Ammon's horn (tissue), 1 donor: Measurements from ENCODE around the gene ELOVL5.
"Not testable (repeated sequence)": the region's sequence is repeated elsewhere in the genome, so short reads cannot be mapped to it uniquely, and the experiment has no call there.

Experiments used
- DNase-seq: peaks from one replicate; pipeline ENCODE4 v3.0.0-alpha.2; 2016; ENCODE audit warnings: low spot score

The ELOVL5 gene

GRCh38 chr6:53359095-53359842 lies 10.5 kb upstream of the ELOVL5 start:
- peak; percentile 98 for DNase-seq

- no peak for DNase-seq
Observed at GRCh38 chr6:53358440-53359094, 9.8 kb upstream of the ELOVL5 start.

GRCh38 chr6:53357576-53358360 lies 9.0 kb upstream of the ELOVL5 start:
- no peak for DNase-seq

GRCh38 chr6:53353624-53354023 lies 4.9 kb upstream of the ELOVL5 start:
- DNase-seq = no peak

GRCh38 chr6:53352360-53352759 lies 3.6 kb upstream of the ELOVL5 start:
- DNase-seq = no peak

- DNase-seq = no peak
Observed at GRCh38 chr6:53349209-53349693, 501 bp upstream of the ELOVL5 start.

GRCh38 chr6:53347921-53348370 lies 804 bp downstream of the ELOVL5 start:
- peak; percentile 72 for DNase-seq

- peak; percentile 48 for DNase-seq
Observed at GRCh38 chr6:53347250-53347920, 1.4 kb downstream of the ELOVL5 start.

GRCh38 chr6:53346049-53346448 lies 2.7 kb downstream of the ELOVL5 start:
- not testable (repeated sequence) for DNase-seq

- no peak for DNase-seq
Observed at GRCh38 chr6:53344969-53345368, 3.8 kb downstream of the ELOVL5 start.

- DNase-seq = no peak
Observed at GRCh38 chr6:53343092-53343491, 5.7 kb downstream of the ELOVL5 start.

- no peak for DNase-seq
Observed at GRCh38 chr6:53342217-53342616, 6.5 kb downstream of the ELOVL5 start.

GRCh38 chr6:53340536-53340935 lies 8.2 kb downstream of the ELOVL5 start:
- no peak for DNase-seq

GRCh38 chr6:53339424-53339823 lies 9.3 kb downstream of the ELOVL5 start:
- DNase-seq = no peak

- no peak for DNase-seq
Observed at GRCh38 chr6:53338304-53338703, 10.4 kb downstream of the ELOVL5 start.

- DNase-seq = no peak
Observed at GRCh38 chr6:53336070-53336469, 12.7 kb downstream of the ELOVL5 start.

- no peak for DNase-seq
Observed at GRCh38 chr6:53335224-53335994, 13.3 kb downstream of the ELOVL5 start.

GRCh38 chr6:53333439-53334408 lies 15.0 kb downstream of the ELOVL5 start:
- no peak for DNase-seq

- no peak for DNase-seq
Observed at GRCh38 chr6:53331678-53332077, 17.1 kb downstream of the ELOVL5 start.

- DNase-seq = no peak
Observed at GRCh38 chr6:53330137-53330536, 18.6 kb downstream of the ELOVL5 start.
